Stimulated activated CD4-positive, alpha-beta T cell treated with anti-CD3 and anti-CD28 coated beads, Interleukin-1b, Interleukin-23, amount 100 ng/mL, for 1 hour (primary cell): ENCODE results near the gene GALNT17.

Experiments
- DNase-seq, 2 donors: peaks; one replicate each; pipeline ENCODE4 v3.0.0-alpha.2; 2020; ENCODE audit warnings: low read depth in 2 of 2

Gene GALNT17

GRCh38 chr7:71457846-71458590 is 326.1 kb downstream of the GALNT17 start:
- DNase-seq = no peak

- no peak for DNase-seq
Measured at GRCh38 chr7:71459132-71459531, 327.2 kb downstream of the GALNT17 start.

GRCh38 chr7:71461572-71461971 is 329.6 kb downstream of the GALNT17 start:
- no peak for DNase-seq

- DNase-seq = no peak
Measured at GRCh38 chr7:71465741-71466189, 333.8 kb downstream of the GALNT17 start.

GRCh38 chr7:71466448-71467145 is 334.7 kb downstream of the GALNT17 start:
- DNase-seq = no peak

GRCh38 chr7:71470326-71470725 is 338.4 kb downstream of the GALNT17 start:
- DNase-seq = no peak

- DNase-seq = no peak
Measured at GRCh38 chr7:71470830-71471229, 338.9 kb downstream of the GALNT17 start.

GRCh38 chr7:71472962-71473361 is 341.0 kb downstream of the GALNT17 start:
- DNase-seq = no peak

GRCh38 chr7:71473366-71473967 is 341.5 kb downstream of the GALNT17 start:
- DNase-seq = no peak

GRCh38 chr7:71477441-71477840 is 345.5 kb downstream of the GALNT17 start:
- no peak for DNase-seq

GRCh38 chr7:71479231-71479630 is 347.3 kb downstream of the GALNT17 start:
- DNase-seq = no peak

GRCh38 chr7:71480791-71481190 is 348.8 kb downstream of the GALNT17 start:
- DNase-seq = no peak

- no peak for DNase-seq
Measured at GRCh38 chr7:71482284-71482683, 350.3 kb downstream of the GALNT17 start.

- DNase-seq = no peak
Measured at GRCh38 chr7:71484380-71484779, 352.4 kb downstream of the GALNT17 start.

GRCh38 chr7:71485586-71485985 is 353.6 kb downstream of the GALNT17 start:
- DNase-seq = no peak

GRCh38 chr7:71486414-71486813 is 354.5 kb downstream of the GALNT17 start:
- no peak for DNase-seq

- no peak for DNase-seq
Measured at GRCh38 chr7:71486856-71487628, 355.1 kb downstream of the GALNT17 start.

- no peak for DNase-seq
Measured at GRCh38 chr7:71488308-71488707, 356.4 kb downstream of the GALNT17 start.

- no peak for DNase-seq
Measured at GRCh38 chr7:71491336-71491735, 359.4 kb downstream of the GALNT17 start.

GRCh38 chr7:71495828-71496227 is 363.9 kb downstream of the GALNT17 start:
- DNase-seq = no peak

GRCh38 chr7:71497256-71497946 is 365.5 kb downstream of the GALNT17 start:
- DNase-seq = no peak
